Stimulated activated naive CD8-positive, alpha-beta T cell treated with anti-CD3 and anti-CD28 coated beads, Interleukin-15, amount 100 ng/mL, for 72 hours (primary cell): ENCODE results near the gene NOM1.

Experiments
- ATAC-seq: fragments of 150-1000 bp; cut with Tn5 transposase; 2 replicates; pipeline ENCODE4 v1.10.0; 2021; ENCODE audit warnings: mild to moderate bottlenecking, moderate library complexity
- DNase-seq, 2 donors: peaks; one replicate each; pipeline ENCODE4 v3.0.0; 2021 to 2022
- H3K27ac Mint-ChIP-seq, 2 donors: one replicate each; pipeline ENCODE4 v1.8.0; 2022; ENCODE audit warnings: mild to moderate bottlenecking in 2 of 2, mixed read lengths in 2 of 2, moderate library complexity in 2 of 2
- H3K27me3 Mint-ChIP-seq: one replicate; pipeline ENCODE4 v1.8.0; 2022; ENCODE audit warnings: mixed read lengths
- H3K4me1 Mint-ChIP-seq: one replicate; pipeline ENCODE4 v1.8.0; 2022; ENCODE audit warnings: mild to moderate bottlenecking, mixed read lengths
- H3K4me3 Mint-ChIP-seq, 2 donors: one replicate each; pipeline ENCODE4 v1.8.0; 2022; ENCODE audit warnings: mild to moderate bottlenecking in 2 of 2, mixed read lengths in 2 of 2, moderate library complexity in 1 of 2
- H3K9me3 Mint-ChIP-seq, 2 donors: one replicate each; pipeline ENCODE4 v1.8.0; 2022; ENCODE audit warnings: mixed read lengths in 2 of 2

The NOM1 gene

GRCh38 chr7:157002819-157003421 is 53.4 kb downstream of the NOM1 start:
- Mint-ChIP-seq H3K4me3 (no peak overlapping the region), H3K9me3 (no peaks in the 10 kb centered on the region), H3K27ac (no peak overlapping the region), H3K4me1 (peaks cover 51% of the 10 kb centered on the region), H3K27me3 (peaks cover 99% of the 10 kb centered on the region)
- DNase-seq = no peak
- ATAC-seq = no peak

GRCh38 chr7:157003445-157003755 is 53.9 kb downstream of the NOM1 start:
- H3K4me1 Mint-ChIP-seq = peaks cover 51% of the 10 kb centered on the region
- DNase-seq (no peak), ATAC-seq (no peak)
- peaks cover 99% of the 10 kb centered on the region for H3K27me3 Mint-ChIP-seq
- peak overlapping the region in 1 of 2 donors; percentile 32 for H3K4me3 Mint-ChIP-seq
- no peaks in the 10 kb centered on the region for H3K9me3 Mint-ChIP-seq
- no peak overlapping the region for H3K27ac Mint-ChIP-seq

- H3K4me1 Mint-ChIP-seq = peaks cover 54% of the 10 kb centered on the region
- H3K4me3 Mint-ChIP-seq = peak overlapping the region; percentile 19 to 32
- no peak for ATAC-seq
- DNase-seq = no peak
- no peaks in the 10 kb centered on the region for H3K9me3 Mint-ChIP-seq
- H3K27me3 Mint-ChIP-seq = peaks cover 99% of the 10 kb centered on the region
- no peak overlapping the region for H3K27ac Mint-ChIP-seq
Measured at GRCh38 chr7:157003756-157004520, 54.4 kb downstream of the NOM1 start.

GRCh38 chr7:157004521-157005455 is 55.3 kb downstream of the NOM1 start:
- Mint-ChIP-seq H3K27me3 (peaks cover 100% of the 10 kb centered on the region), H3K9me3 (no peaks in the 10 kb centered on the region), H3K27ac (peak overlapping the region in 1 of 2 donors; percentile 89), H3K4me3 (peak overlapping the region; percentile 53 to 55), H3K4me1 (peaks cover 59% of the 10 kb centered on the region)
- ATAC-seq (no peak), DNase-seq (no peak)

GRCh38 chr7:157005456-157006204 is 56.1 kb downstream of the NOM1 start:
- ATAC-seq = no peak
- H3K4me1 Mint-ChIP-seq = peaks cover 51% of the 10 kb centered on the region
- peaks cover 92% of the 10 kb centered on the region for H3K27me3 Mint-ChIP-seq
- DNase-seq = no peak
- no peak overlapping the region for H3K27ac Mint-ChIP-seq
- H3K9me3 Mint-ChIP-seq = no peaks in the 10 kb centered on the region
- peak overlapping the region; percentile 49 for H3K4me3 Mint-ChIP-seq

GRCh38 chr7:157006205-157006747 is 56.8 kb downstream of the NOM1 start:
- no peak for ATAC-seq
- Mint-ChIP-seq H3K9me3 (no peaks in the 10 kb centered on the region), H3K4me3 (no peak overlapping the region), H3K4me1 (peaks cover 49% of the 10 kb centered on the region), H3K27ac (no peak overlapping the region), H3K27me3 (peaks cover 92% of the 10 kb centered on the region)
- DNase-seq = no peak

GRCh38 chr7:157006829-157007469 is 57.4 kb downstream of the NOM1 start:
- no peak overlapping the region for H3K4me3 Mint-ChIP-seq
- H3K27me3 Mint-ChIP-seq = peaks cover 92% of the 10 kb centered on the region
- DNase-seq (no peak), ATAC-seq (no peak)
- H3K4me1 Mint-ChIP-seq = peaks cover 51% of the 10 kb centered on the region
- H3K9me3 Mint-ChIP-seq = no peaks in the 10 kb centered on the region
- H3K27ac Mint-ChIP-seq = no peak overlapping the region

GRCh38 chr7:157007470-157008066 is 58.1 kb downstream of the NOM1 start:
- ATAC-seq = no peak
- Mint-ChIP-seq H3K9me3 (no peaks in the 10 kb centered on the region), H3K4me1 (peaks cover 52% of the 10 kb centered on the region), H3K27ac (no peak overlapping the region), H3K27me3 (peaks cover 92% of the 10 kb centered on the region), H3K4me3 (no peak overlapping the region)
- no peak for DNase-seq

GRCh38 chr7:157008206-157009169 is 59.0 kb downstream of the NOM1 start:
- Mint-ChIP-seq H3K27ac (no peak overlapping the region), H3K4me3 (no peak overlapping the region), H3K4me1 (peaks cover 48% of the 10 kb centered on the region), H3K27me3 (peaks cover 92% of the 10 kb centered on the region), H3K9me3 (no peaks in the 10 kb centered on the region)
- DNase-seq (no peak), ATAC-seq (no peak)

GRCh38 chr7:157009170-157009777 is 59.8 kb downstream of the NOM1 start:
- Mint-ChIP-seq H3K4me1 (peaks cover 47% of the 10 kb centered on the region), H3K9me3 (no peaks in the 10 kb centered on the region), H3K27ac (no peak overlapping the region), H3K27me3 (peaks cover 92% of the 10 kb centered on the region), H3K4me3 (peak overlapping the region; percentile 54 to 84)
- DNase-seq (no peak), ATAC-seq (no peak)

GRCh38 chr7:157009778-157010587 is 60.5 kb downstream of the NOM1 start:
- DNase-seq = no peak
- ATAC-seq = peak; percentile 24
- Mint-ChIP-seq H3K27ac (no peak overlapping the region), H3K27me3 (peaks cover 92% of the 10 kb centered on the region), H3K4me3 (peak overlapping the region; percentile 54 to 84), H3K9me3 (no peaks in the 10 kb centered on the region), H3K4me1 (peaks cover 47% of the 10 kb centered on the region)

- ATAC-seq = peak; percentile 82
- H3K27ac Mint-ChIP-seq = no peak within 1 kb of the TSS
- peak within 1 kb of the TSS; percentile 54 to 84 for H3K4me3 Mint-ChIP-seq
- peaks cover 51% of the 10 kb centered on the region for H3K4me1 Mint-ChIP-seq
- H3K27me3 Mint-ChIP-seq = peaks cover 92% of the 10 kb centered on the region
- DNase-seq = peak; percentile 51 to 56
- no peaks in the 10 kb centered on the region for H3K9me3 Mint-ChIP-seq
Measured at GRCh38 chr7:157010588-157011332, 61.2 kb downstream of the NOM1 start, which contains the start of gene MNX1. TSS of gene MNX1 (minus strand) at chr7:157010663. CDS start at chr7:157010350, 313 bp downstream.
